PFSK-1 (cell line): ENCODE results near the gene OR8H1. TPM values are rescaled to one million over a fixed set of nuclear protein-coding genes. Genes with fewer than 3 reads are reported as not detected.

Experiments used
- FOXP2 ChIP-seq: optimal IDR thresholded peaks from 2 replicates; pipeline ENCODE3; 2011; ENCODE audit warnings: borderline replicate concordance, control low read depth, inconsistent platforms; ENCODE audit not compliant: insufficient read depth; ENCODE audit errors: extremely low read length, extremely low read depth
- POLR2AphosphoS5 ChIP-seq: IDR thresholded peaks from 2 replicates; pipeline ENCODE4 v1.6.1; 2012; ENCODE audit warnings: low read depth, mild to moderate bottlenecking, control low read depth, low read length, moderate library complexity
- SIN3A ChIP-seq: IDR thresholded peaks from 2 replicates; pipeline ENCODE4 v1.6.1; 2012; ENCODE audit warnings: mild to moderate bottlenecking, low read length, moderate library complexity, borderline replicate concordance; ENCODE audit not compliant: insufficient read depth
- TAF1 ChIP-seq: IDR thresholded peaks from 2 replicates; pipeline ENCODE4 v1.6.1; 2012; ENCODE audit warnings: low read length, control low read depth, borderline replicate concordance; ENCODE audit not compliant: insufficient read depth
- polyA plus RNA-seq: library from polyadenylated mRNA; unstranded; fragments of >200 nt; gene quantifications from one replicate; pipeline ENCODE4 v1.2.1, GENCODE V29; 2012; ENCODE audit warnings: low read depth, missing spikeins; ENCODE audit not compliant: insufficient read length
- TF ChIP-seq, protein P1 (sequence below), 2 experiments: IDR thresholded peaks; 2 replicates each; pipeline versions ENCODE4 v1.6.1 to v1.8.0; 2011 to 2012; ENCODE audit warnings: low read depth in 2 of 2, low read length in 2 of 2, control low read depth in 1 of 2, inconsistent platforms in 1 of 2, mild to moderate bottlenecking in 1 of 2, moderate library complexity in 1 of 2; ENCODE audit not compliant: insufficient read depth in 1 of 2

Gene OR8H1
- not detected for polyA plus RNA-seq

- TF ChIP-seq, protein P1, sequence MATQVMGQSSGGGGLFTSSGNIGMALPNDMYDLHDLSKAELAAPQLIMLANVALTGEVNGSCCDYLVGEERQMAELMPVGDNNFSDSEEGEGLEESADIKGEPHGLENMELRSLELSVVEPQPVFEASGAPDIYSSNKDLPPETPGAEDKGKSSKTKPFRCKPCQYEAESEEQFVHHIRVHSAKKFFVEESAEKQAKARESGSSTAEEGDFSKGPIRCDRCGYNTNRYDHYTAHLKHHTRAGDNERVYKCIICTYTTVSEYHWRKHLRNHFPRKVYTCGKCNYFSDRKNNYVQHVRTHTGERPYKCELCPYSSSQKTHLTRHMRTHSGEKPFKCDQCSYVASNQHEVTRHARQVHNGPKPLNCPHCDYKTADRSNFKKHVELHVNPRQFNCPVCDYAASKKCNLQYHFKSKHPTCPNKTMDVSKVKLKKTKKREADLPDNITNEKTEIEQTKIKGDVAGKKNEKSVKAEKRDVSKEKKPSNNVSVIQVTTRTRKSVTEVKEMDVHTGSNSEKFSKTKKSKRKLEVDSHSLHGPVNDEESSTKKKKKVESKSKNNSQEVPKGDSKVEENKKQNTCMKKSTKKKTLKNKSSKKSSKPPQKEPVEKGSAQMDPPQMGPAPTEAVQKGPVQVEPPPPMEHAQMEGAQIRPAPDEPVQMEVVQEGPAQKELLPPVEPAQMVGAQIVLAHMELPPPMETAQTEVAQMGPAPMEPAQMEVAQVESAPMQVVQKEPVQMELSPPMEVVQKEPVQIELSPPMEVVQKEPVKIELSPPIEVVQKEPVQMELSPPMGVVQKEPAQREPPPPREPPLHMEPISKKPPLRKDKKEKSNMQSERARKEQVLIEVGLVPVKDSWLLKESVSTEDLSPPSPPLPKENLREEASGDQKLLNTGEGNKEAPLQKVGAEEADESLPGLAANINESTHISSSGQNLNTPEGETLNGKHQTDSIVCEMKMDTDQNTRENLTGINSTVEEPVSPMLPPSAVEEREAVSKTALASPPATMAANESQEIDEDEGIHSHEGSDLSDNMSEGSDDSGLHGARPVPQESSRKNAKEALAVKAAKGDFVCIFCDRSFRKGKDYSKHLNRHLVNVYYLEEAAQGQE (IDR thresholded peaks at IDR 0.05; ENCODE audit: insufficient read depth in 1 of 2, low read depth in 2 of 2, low read length in 2 of 2) = no peak
- TF ChIP-seq POLR2AphosphoS5 = no peak
- TF ChIP-seq SIN3A = no peak
- TF ChIP-seq TAF1 = no peak
- no peak for TF ChIP-seq FOXP2
Observed at GRCh38 chr11:56292154-56292553, at the start of gene OR8H1. Gene OR8H1, minus strand, starts transcription at chr11:56292254. Its CDS starts 1,192 bp downstream, at chr11:56291062.

DNA sequence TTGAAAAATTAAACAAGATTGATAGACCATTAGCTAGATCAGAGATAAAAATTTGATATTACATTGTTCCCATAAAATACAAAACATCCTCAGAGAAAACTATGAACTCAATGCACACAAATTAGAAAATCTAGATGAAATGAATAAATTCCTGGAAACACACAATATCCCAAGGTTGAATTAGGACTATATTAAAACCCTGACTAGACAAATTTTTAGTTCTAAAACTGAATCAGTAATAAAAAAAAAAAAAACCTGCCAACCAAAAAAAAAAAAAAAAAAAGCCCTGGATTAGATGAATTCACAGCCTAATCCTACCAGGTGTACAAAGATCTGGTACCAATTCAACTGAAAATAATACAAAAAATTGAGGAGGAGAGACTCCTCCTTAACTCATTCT lies 48.2 kb upstream of the OR8H1 start:
- TF ChIP-seq, protein P1 (IDR thresholded peaks at IDR 0.05; ENCODE audit: insufficient read depth in 1 of 2, low read depth in 2 of 2, low read length in 2 of 2) = no peak
- TF ChIP-seq FOXP2 (no peak), SIN3A (no peak), POLR2AphosphoS5 (no peak), TAF1 (no peak)

DNA sequence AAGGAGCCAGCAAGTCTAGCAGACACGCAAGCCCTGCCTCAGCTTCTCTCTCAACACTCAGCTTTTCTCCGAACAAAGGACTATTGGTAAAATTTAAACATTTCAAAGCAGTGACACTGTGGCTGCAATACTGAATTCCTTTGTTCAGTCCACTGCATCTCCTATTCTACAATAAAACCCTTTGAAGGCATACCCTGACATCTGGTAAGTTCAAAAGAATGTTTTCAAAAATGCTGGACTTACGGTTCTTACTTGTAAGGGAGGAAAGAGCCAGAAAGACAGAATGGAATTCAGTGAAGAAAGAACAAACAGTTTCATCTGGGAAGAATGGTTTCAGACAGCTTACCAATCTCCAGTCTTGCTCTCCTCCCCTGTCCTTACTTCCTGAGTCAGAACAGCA lies 41.1 kb upstream of the OR8H1 start:
- no peak for TF ChIP-seq TAF1
- no peak for TF ChIP-seq POLR2AphosphoS5
- no peak for TF ChIP-seq FOXP2
- TF ChIP-seq, protein P1 (IDR thresholded peaks at IDR 0.05; ENCODE audit: insufficient read depth in 1 of 2, low read depth in 2 of 2, low read length in 2 of 2) = no peak
- no peak for TF ChIP-seq SIN3A

- TF ChIP-seq FOXP2 (no peak), SIN3A (no peak), POLR2AphosphoS5 (no peak), TAF1 (no peak)
- TF ChIP-seq, protein P1 (IDR thresholded peaks at IDR 0.05; ENCODE audit: insufficient read depth in 1 of 2, low read depth in 2 of 2, low read length in 2 of 2) = no peak
Observed at GRCh38 chr11:56331861-56332491, 39.9 kb upstream of the OR8H1 start.
